GM18502 (cell line): ENCODE measurements around the gene SLC9C1.

Experiments used
- ATAC-seq: cut with Tn5 transposase; IDR thresholded peaks from one replicate; pipeline ENCODE4 v1.9.1; 2021; ENCODE audit warnings: mild to moderate bottlenecking; ENCODE audit not compliant: unreplicated experiment, poor library complexity

Gene SLC9C1

DNA sequence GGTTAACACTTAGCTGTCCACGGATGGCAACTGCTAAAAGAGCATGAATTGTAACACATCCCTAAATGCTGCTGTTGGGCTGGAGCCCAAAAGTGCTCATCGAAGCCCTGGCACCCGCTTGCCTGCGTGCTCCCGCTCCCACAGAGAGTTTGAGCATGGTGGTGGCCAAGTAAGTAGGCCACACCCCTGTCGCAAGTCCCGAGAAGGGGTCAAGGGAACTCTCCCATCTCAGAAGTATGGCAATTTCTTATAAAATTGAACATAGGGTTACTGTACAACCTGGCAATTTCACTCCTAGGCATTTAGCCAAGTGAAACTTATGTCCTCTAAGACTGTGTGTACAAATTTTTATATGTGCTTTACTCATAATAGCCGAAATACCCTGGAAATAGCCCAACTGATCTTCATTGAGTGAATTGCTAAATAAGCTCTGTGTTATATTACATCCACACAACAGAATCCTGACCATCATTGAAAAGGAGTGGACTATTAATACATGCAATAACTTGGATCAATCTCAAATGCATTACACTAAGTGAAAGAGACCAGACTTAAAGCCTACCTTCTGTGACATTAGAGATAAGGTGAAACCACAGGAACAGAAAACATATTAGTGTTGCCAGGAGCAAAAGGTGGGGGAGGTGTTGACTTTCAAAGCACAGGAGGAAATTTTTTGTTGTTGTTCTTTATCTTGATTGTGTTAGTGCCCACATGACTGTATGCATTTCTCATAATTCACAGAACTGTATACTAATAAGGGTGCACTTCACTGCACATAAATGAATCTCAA lies 159.5 kb downstream of the SLC9C1 start:
- no peak for ATAC-seq

DNA sequence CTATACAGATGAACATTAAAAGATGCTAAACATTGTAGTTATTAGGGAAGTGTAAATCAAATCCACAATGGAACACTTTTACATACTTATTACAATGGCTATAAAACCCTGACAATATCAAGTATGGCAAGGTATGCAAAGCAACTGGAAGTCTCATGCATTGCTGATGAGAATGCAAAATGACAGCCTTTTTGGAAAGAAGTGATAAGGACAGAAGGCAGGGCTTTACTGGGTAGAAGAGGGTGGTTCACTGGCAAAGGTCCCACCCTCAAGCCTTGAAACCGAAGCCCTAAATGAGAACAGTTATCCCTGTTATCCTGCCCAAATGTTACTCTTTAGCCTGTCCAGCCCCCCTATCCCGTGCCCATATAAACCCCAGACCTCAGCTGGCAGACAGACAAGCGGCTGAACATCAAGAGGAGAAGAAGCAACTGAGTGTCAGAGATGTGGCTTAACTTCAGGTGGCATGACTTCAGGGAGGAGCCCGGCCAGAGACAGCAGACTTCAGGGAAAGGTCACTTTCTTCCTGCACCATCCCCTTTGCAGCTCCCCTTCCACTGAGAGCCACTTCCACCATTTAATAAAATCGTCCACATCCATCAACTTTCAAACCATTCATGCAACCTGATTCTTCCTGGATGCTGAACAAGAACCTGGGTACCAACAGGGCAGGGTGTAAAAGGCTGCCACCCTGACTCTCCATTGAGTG lies 160.2 kb downstream of the SLC9C1 start:
- no peak for ATAC-seq

DNA sequence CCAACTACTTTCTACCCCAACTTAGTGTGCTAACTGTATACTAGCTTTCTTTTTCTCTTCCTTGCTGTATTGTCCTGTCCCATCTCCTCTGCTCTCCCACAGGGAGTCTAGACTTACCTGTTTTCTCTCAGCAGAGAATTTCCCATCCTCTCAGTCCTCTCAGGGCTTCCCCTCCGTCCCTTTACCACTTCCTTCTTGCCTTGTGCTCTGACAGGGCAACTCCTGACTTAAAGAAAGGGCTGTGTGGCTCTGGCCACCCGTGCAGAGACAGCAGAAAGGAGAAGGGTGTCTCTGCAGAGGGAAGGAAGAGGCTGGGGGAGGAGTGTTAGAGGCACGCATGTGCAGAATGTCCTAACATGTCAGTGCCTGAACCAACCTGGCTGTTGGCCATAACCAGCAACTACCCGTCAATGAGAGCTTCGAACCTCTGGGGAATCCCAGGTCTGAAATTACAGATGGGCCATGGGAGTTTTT lies 161.0 kb downstream of the SLC9C1 start, which contains the start of gene GCSAM:
TSS of gene GCSAM (minus strand) at position 274 of the 474 bp plus-strand sequence. CDS start at position 146, 128 bp downstream.
- ATAC-seq: peak; percentile 76

DNA sequence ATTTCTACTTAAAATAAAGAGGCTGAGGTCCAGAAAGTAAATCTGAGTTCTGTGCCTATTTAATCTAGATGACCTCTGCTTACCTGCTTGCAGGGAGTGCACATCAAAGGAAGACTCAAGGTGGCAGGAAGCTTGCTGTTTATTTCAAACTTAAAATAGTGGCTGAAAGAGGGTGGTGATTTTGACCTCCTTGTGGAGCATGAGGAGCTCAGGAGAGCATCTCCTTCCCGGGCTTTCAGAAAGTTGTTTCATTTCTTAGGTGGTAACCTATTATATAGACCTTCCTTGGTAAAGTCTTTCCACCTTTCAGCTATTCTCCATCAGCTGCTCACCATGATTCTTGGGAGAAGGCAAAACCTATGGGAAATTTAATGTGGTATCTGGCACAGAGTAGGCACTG lies 161.5 kb downstream of the SLC9C1 start:
- ATAC-seq: no peak

DNA sequence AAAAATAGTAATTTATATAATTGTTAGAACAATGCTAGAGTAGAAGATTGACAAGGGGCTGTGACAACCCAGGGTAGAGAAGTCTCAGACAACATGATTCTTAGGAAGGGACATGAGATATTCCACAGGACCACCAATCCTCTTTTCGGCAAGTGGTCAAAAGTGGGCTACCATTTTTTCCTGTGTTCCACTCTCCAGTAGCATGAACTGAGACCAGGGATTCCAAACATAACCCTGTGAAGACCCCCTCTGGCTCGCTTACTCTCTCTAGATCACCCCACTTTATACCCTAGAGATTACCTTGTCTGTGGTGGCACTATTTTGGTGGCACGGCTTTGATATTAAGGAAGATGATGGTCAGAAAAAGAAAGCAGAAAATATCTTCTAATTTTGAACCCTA lies 161.9 kb downstream of the SLC9C1 start:
- no peak for ATAC-seq

DNA sequence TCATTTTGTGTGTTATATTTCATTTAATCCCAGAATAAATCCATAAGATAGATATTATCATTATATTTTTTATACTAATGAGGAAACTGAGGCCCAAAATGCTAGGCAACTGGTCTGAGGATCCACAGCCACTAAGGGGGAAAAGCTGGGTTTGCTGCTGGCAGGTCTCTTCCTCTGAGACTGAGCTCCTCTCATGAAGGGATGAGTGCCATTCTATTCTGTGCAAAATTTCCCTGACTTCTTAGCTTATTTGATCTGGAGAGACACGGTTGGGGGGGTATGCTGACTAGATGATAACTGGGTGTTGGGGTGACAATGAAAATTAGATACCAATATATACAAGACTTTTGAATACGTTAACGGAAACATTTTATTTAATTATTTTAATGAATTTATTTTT lies 162.9 kb downstream of the SLC9C1 start:
- ATAC-seq: no peak

DNA sequence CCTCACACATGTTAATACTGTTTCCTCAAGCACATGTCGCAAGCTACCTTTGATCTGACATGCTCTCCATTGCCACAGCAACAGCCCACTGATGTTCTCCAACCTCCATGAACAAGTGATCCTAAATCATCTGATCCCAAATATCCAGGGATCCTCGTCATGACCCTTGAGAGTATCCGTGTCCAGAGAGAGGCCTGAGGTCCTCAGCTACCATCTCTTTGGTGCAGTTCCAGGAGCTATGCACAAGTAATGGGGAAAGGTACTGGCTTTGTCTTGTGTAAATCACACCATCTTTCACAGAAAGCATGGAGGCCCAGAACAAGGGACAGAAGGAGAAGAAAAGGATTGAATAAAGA lies 163.4 kb downstream of the SLC9C1 start:
- ATAC-seq: no peak

DNA sequence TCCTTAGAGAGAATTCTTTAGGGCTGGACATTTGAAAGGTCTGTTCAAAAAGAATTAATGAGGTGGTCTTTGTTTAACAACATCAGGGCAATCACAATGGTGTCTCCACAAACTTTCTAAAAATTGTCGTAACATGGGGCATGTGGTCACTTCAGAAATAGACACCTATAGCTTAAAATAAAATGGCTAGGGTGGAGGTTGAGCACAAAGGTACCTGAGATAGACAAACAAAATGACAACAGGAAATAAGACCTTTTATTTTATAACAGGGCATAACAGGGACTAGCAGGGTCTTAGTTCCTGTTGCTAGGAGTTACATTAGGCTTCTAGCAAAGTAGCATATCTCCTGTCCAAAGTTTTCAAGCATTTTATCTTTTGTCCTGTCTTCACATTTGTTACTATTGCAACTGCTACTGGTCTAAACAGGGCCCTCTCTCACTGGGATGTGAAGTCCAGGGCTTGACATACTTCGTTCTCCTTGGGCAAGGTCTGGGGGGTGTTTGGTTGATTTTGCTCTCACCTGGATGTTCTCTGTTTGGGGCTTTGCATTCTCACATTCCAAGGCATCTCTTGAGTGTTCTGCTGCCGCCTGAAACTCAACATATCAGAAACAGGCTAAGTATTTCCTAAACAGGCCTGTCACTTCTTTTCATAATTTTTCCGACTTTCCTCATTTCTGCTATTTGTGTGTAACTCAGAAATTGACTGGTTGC lies 163.9 kb downstream of the SLC9C1 start:
- ATAC-seq: no peak

DNA sequence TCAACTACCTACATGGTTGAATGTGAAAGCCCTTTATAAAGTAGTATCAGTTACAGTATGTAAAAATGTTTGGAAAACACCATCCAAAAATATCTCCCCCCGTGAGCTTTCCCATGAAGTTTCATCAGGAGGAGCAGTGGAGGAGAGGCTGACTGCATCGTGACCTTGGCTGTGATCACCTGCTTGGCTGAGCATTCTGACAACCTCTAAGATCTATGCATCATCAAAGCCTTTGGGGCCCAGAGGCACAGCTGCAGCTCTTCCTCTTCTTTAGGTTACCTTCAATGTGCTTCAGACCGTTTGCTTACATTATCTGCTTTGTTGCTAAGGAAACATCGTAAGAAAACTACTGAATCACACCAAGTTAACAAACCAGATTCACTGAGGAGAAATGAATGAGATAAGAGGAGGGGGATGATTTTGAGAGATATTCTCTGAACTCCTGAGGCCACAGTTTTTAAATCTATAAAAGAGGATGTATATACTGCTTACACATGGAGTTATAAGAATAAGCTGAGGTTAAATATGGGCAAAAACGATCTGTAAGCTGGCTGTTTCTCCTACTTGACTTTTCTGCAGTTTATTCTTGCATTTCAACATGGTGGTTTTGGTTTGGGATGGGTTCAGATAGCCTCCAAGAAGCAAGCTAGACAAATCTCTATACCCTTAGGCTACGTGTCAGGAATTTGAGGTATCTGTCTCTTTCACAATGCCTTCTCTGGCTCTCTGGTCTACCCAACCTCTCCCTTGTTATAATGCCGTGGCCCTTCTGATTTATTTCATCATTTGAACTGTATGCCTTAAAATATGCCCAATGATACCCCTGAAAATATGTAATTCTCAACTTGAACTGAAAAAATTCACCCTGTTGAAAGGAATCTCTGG lies 164.9 kb downstream of the SLC9C1 start:
- ATAC-seq: peak; percentile 54

DNA sequence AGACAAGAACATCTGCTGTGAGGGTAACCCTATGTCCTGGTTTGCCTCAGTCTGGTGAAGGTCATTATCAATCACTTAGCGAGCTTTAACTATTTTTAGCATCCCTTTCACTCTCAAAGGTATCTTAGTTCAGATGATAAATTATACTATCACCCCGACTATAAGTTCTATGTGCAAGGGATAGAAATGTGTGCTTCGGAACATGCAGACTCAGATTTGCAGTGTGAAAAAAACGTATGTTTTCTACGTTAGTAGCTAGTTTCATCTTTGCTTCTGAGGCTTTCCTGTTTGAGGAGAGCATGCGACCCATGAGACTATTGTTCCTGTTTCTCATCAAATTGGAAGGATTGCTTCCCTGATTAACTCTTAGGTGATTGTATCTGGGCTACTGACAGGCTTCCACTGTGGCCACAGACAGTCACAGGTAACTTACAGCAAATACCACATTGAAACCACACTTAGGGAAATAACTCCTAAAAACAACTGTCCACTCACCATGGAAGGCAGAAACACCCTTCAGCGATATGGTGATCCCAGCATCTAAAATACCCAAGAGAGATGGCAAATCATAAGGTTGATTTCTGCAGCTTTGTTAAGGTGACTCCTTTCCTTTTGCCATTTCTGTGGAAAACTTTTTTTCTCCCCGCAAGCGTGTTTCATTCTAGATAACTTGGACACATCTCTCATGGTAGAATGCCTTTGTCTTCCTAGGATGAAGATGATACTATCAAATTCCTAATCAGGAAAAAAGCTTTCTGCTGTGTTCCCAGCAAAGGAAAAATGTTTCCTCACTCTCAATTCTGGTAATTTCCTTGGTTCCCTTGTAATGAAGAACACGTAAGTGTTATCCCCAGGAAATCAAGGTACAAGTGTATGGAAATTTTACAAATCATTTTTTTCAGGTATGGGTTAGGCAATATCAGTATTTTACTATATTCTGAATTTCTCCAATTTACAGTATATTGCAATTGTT lies 166.2 kb downstream of the SLC9C1 start:
- no peak for ATAC-seq

DNA sequence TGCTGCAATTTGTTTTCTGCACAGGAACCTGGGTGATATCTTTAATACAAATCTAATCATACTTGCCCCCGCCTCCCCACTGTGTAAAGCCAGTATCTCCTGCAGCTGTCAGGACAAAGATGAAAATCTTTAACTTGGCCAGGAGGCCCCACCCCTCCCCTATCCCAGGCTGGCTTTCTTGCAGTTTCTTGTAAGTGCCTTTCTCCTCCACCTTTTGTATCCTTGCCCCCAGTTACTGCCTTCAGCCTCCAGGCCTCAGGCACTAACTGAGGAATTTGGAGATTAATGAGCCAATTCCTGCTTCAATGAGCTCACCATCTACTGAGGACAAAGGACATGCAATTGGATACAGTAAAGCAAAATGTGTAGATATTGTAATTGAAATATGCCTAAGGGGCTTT lies 167.5 kb downstream of the SLC9C1 start:
- ATAC-seq: no peak

DNA sequence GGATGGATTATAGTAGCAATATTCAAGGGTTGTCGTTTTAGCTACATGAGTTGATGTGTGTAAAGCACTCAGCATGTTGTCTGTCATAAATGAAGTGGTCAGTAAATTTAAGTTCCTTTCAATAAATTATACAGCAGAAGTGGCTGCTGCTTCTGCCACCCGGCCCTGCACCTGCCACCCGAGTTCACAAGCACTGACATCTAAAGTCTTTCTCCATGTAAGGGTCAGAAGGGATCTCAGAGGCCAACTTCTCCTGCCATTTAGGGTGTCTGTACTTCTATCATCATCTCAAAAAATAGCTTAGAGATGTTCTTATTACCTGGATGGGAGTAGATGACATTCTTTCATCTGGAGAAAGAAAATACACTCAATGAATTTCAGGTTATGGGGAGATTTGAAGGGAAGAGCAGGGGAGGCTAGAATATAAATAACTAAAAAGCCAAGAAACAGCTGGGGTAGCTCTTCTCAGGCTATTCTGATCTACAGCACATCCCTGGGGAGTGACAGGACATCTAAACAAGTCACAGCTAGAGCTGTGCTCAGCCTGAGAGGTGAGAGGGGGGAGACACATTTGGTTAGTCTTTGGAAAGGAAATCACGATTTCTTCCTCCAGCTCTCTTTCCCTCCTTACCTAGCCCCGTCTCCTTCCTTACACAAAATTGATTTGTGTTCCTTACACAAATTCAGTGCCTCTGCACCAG lies 169.0 kb downstream of the SLC9C1 start:
- no peak for ATAC-seq

DNA sequence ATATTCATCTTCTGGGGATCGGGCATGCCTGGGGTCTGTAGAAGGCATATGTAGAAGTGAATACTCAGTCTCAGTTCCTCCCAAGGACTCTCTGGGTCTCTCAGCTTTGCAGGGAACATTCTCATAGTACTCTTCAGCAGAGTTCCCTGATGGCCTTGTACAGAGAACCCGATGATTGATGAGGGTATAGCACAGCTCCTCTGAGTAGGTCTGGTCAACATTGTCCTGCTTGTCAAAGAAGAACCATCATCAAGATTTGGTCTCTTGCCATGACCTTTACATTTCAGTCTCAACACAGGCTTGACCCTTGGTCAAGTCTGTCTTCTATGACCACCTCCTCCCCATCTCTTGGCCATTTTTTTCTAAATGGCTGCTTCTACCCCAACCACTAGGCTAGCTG lies 170.5 kb downstream of the SLC9C1 start:
- ATAC-seq: no peak

DNA sequence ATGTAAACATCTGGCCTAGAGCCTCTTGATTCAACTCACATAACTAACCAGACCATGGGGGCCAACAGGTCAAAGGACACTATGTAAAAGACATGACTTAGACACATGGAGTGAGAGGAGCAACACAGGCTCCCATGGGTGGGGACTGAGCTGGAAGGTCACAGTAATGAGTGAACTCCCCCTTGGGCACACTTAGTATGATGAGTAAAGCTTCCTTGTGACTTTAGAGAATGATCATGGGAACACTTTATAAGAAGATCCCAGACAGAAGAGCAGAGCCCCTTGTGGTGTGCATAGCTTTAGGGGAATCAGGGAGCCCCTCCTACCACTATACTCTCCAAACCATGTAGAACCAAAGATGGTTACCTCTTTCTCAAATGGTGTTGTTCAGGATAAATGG lies 171.1 kb downstream of the SLC9C1 start:
- ATAC-seq: no peak

DNA sequence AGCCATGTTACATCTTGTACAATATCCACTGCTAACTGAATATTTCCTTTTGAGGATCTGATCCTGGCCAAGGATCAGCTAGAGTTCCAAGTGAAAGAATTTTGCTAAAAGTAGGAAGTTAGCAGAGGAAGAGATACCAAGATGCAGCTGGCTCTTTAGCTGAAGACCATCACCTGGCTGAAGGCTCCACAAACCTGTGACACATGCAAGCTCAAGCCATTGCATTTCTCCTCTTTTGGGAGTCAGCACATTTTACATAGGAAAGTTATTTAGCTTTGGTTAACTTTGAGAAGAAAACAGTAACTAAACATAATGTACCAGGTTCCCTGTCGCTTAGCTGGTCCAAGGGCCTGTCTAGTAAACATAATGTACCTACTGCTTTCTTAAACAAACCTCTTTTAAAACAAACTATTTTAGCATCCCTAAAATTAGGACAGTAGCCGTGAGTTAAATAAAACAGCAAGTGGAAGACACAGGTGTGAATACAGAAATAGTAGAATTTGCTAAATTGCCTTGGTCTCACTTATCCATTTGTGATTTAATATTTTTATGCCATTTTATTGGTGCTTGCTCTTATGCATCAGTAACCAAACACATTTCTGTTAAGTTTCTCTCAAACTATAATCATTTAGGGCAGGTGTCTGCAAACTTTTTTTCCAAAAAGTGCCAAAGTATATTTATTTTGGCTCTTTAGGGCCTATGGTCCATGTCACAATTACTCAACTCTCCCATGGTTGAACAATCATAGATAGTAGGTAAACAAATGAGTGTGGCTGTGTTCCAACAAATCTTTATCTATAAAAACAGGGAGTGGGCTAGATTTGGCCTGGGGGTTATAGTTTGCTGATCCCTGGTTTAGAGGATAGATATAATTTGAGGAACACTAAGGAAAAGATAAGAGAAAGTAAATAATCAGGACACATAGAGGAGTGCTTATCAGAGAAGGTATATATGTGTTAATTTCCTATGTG lies 172.2 kb downstream of the SLC9C1 start:
- no peak for ATAC-seq

DNA sequence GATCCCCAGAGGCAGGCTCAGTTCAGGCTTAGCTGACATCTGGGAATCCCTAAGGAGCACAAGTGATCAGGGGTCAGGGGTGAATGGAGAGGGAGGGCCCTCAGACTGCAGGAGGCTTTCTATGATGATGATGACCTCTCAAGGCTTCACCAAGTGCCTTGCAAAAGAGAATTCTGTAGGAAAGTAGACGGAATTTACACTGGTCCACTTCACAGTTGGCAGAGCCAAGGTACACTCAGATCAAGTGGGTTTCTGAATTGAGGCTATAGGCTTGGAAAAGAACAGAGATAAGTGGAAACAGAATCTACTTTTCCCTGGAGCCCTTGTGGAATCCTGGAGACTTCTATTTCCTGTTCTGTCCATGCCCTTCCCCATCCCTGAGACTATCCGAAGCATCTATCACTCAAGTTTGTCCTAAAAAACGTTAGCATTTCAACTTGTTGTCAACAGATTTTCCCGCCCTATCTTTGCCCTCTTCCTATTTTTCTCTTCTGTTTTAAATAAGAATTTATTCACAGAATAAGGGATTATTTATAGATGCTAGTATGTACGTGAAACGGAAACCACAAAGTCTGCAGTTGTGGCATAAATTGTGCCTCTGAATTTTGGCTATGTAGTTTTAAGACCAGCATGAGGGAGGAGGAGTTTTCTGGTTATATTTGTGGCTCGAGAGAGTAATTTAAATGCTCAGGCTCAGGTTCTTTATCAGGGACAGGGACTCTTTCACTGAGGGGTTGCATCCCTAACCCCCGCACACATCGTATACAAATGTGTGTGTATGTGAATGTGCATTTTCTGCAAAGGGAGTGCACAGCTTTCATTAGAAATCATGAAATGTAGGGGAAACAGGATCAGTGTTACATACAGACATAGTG lies 173.8 kb downstream of the SLC9C1 start:
- no peak for ATAC-seq
